ENCODE data around the gene SH3PXD2A. TPM values are rescaled to one million over a fixed set of nuclear protein-coding genes. Genes with fewer than 3 reads are reported as not detected.

SH3PXD2A gene
- polyA plus RNA-seq, 4 donors, result 2.2 to 28.3 (median 8.7) TPM

DNA sequence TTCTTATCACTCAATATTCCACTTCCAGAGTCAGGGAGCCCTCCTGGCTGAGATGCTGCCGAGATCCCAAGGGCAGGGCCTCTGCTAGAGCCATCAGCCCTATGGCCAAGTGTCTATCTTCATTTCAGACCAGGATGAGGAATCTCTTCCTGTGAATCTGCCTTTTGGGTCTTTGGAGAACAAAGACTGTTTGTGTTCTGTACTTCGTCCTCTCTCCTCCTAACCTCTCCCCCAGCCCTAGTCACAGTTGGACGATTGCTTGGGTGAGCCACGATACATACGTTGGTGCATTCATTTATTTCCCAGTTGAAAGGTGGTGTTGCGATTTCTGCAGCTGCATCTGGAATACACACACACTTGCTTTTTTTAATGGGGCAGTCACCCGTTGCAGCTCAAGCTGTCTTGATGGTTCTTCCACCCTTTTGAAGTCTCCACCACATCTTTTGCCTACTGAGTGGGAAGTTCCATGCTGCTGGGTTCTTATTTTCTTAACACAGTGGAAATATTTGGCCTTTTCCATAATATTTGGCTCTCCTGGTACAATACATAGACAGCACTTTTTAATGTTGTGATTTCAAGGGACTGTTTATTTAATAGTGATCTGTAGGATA, 26.7 kb downstream of the SH3PXD2A start:
- DNase-seq, result peak in 1 of 2 donors; percentile 25
- no peak for FAIRE-seq
- 50 to 67% (median 59%) methylated on average over 7 of the region's 7 CpGs for WGBS, 3 donors
- H3K36me3 ChIP-seq (ENCODE audit: control insufficient read depth in 3 of 3, insufficient read depth in 2 of 3, low read depth in 1 of 3, low read length in 3 of 3), result peaks cover 0 to 14% (median 0%) of the 10 kb centered on the region in 3 donors
- H3K9me3 ChIP-seq (ENCODE audit: control insufficient read depth in 2 of 2, insufficient read depth in 1 of 2, low read depth in 1 of 2, low read length in 1 of 2), result no peaks in the 10 kb centered on the region
- no peaks in the 10 kb centered on the region for H3K27me3 ChIP-seq (ENCODE audit: control insufficient read depth in 3 of 3, insufficient read depth in 3 of 3, low read length in 3 of 3)
- H3K4me3 ChIP-seq (ENCODE audit: low read depth in 1 of 3, low read length in 3 of 3), result no peak overlapping the region
- H3K27ac ChIP-seq (ENCODE audit: low read depth in 1 of 3, low read length in 2 of 3), result peak overlapping the region in 2 of 3 donors; percentile 16 to 23
- peaks cover 0 to 18% (median 3%) of the 10 kb centered on the region in 3 donors for H3K4me1 ChIP-seq (ENCODE audit: control insufficient read depth in 3 of 3, insufficient read depth in 2 of 3, low read depth in 1 of 3, low read length in 2 of 3)

DNA sequence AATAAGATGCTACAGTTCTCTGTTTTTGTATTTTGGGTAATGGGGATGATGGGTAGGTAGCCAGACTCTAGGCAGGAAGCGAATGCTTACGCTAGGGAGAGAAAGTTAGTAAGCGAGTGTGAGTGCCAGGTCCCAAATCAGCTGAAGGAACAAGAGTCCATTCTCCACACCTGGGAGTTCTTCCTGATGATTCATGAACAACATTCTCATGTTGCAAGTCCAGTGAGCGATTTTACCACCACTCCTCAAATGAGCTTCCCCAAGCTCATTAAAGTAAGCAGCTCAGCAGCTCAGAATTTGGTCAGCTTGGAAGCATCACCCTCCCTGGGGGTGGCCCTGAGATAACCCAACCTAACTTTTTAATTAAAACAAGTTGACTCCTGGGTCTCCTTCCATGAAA, 27.3 kb downstream of the SH3PXD2A start:
- Histone ChIP-seq H3K27me3 (ENCODE audit: control insufficient read depth in 3 of 3, insufficient read depth in 3 of 3, low read length in 3 of 3) (no peaks in the 10 kb centered on the region), H3K9me3 (ENCODE audit: control insufficient read depth in 2 of 2, insufficient read depth in 1 of 2, low read depth in 1 of 2, low read length in 1 of 2) (no peaks in the 10 kb centered on the region), H3K4me3 (ENCODE audit: low read depth in 1 of 3, low read length in 3 of 3) (no peak overlapping the region), H3K36me3 (ENCODE audit: control insufficient read depth in 3 of 3, insufficient read depth in 2 of 3, low read depth in 1 of 3, low read length in 3 of 3) (peaks cover 0 to 19% (median 0%) of the 10 kb centered on the region in 3 donors), H3K27ac (ENCODE audit: low read depth in 1 of 3, low read length in 2 of 3) (peak overlapping the region in 2 of 3 donors; percentile 16 to 23), H3K4me1 (ENCODE audit: control insufficient read depth in 3 of 3, insufficient read depth in 2 of 3, low read depth in 1 of 3, low read length in 2 of 3) (peaks cover 0 to 15% (median 0%) of the 10 kb centered on the region in 3 donors)
- FAIRE-seq, result no peak
- WGBS, 3 donors, result 14 to 63% (median 50%) methylated on average over 4 of the region's 4 CpGs
- DNase-seq, result peak; percentile 58 to 85

DNA sequence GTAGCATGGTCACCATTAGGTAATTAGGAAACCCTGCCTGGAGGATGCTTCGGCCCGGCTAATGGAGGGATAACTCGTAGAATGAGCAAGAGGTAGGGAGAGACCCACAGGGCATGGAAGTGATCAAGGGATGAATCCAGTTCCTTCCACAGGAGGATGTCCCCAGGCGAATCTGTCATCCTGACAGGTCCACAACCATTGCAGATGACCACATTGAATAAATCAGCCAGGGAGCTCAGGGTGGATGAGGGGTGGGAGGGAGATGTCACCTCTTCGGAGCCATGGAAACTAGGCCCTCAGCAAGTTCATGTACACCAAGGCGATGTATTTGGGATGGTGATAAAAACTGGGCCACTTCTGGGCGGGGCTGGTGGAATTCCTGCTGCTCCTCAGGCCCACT, 28.5 kb downstream of the SH3PXD2A start:
- H3K27me3 ChIP-seq (ENCODE audit: control insufficient read depth in 3 of 3, insufficient read depth in 3 of 3, low read length in 3 of 3), result no peaks in the 10 kb centered on the region
- 89 to 97% (median 97%) methylated on average over 7 of the region's 7 CpGs for WGBS, 3 donors
- peaks cover 0 to 12% (median 0%) of the 10 kb centered on the region in 3 donors for H3K4me1 ChIP-seq (ENCODE audit: control insufficient read depth in 3 of 3, insufficient read depth in 2 of 3, low read depth in 1 of 3, low read length in 2 of 3)
- no peak overlapping the region for H3K4me3 ChIP-seq (ENCODE audit: low read depth in 1 of 3, low read length in 3 of 3)
- H3K36me3 ChIP-seq (ENCODE audit: control insufficient read depth in 3 of 3, insufficient read depth in 2 of 3, low read depth in 1 of 3, low read length in 3 of 3), result peaks cover 0 to 20% (median 0%) of the 10 kb centered on the region in 3 donors
- H3K9me3 ChIP-seq (ENCODE audit: control insufficient read depth in 2 of 2, insufficient read depth in 1 of 2, low read depth in 1 of 2, low read length in 1 of 2), result no peaks in the 10 kb centered on the region
- FAIRE-seq (no peak), DNase-seq (no peak)
- H3K27ac ChIP-seq (ENCODE audit: low read depth in 1 of 3, low read length in 2 of 3), result no peak overlapping the region

DNA sequence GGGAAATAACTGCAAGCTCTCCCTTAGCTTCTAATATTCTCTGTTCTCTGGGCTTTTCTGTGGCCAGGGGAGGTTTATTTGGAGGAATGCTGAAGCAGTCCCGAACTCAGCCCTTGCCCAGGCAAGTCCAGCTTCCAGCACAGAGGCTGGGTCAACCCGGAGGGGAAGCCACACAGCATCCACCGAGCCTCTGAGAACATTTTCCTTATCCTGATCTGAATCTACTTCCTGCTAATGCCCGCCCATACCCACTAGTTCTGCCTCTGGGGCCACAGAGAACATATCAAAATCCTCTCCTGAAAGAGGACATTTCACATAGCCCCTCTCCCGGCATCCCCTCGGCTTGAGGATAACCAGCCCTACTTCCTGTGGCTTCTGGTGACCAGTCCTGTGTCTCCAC, 31.1 kb downstream of the SH3PXD2A start:
- FAIRE-seq (no peak), DNase-seq (no peak)
- peaks cover 0 to 20% (median 0%) of the 10 kb centered on the region in 3 donors for H3K36me3 ChIP-seq (ENCODE audit: control insufficient read depth in 3 of 3, insufficient read depth in 2 of 3, low read depth in 1 of 3, low read length in 3 of 3)
- no peak overlapping the region for H3K4me3 ChIP-seq (ENCODE audit: low read depth in 1 of 3, low read length in 3 of 3)
- peaks cover 0 to 21% (median 0%) of the 10 kb centered on the region in 3 donors for H3K4me1 ChIP-seq (ENCODE audit: control insufficient read depth in 3 of 3, insufficient read depth in 2 of 3, low read depth in 1 of 3, low read length in 2 of 3)
- H3K27me3 ChIP-seq (ENCODE audit: control insufficient read depth in 3 of 3, insufficient read depth in 3 of 3, low read length in 3 of 3), result no peaks in the 10 kb centered on the region
- H3K9me3 ChIP-seq (ENCODE audit: control insufficient read depth in 2 of 2, insufficient read depth in 1 of 2, low read depth in 1 of 2, low read length in 1 of 2), result no peaks in the 10 kb centered on the region
- WGBS, 3 donors, result 51 to 64% (median 60%) methylated on average over 6 of the region's 6 CpGs
- H3K27ac ChIP-seq (ENCODE audit: low read depth in 1 of 3, low read length in 2 of 3), result no peak overlapping the region

DNA sequence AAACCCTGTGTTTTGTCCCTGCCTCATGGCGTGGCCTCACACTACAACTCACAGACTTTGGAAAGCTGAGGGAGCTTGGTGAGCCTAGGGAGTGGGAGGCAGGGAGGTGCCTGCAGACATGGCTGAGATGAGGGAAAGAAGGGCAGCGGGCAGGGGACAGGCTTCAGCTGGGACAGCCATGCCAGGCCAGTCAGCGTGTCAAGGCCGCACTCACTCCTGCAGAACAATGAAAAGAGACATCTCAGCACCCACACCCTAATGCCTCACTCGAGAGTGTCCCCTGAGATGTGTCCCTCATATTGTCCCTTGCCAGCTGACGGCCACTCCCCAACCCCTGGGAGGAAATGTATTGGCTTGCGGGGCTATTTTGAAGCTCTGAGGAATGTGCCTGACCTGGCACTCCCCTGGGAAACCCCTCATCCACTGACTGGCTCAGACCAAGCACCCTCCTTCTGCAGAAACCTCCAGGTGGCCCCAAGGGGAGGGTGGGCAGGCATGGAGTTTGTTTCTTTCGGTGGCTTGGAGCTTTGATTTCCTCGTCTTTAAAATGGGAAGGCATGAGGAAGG, 31.6 kb downstream of the SH3PXD2A start:
- H3K27me3 ChIP-seq (ENCODE audit: control insufficient read depth in 3 of 3, insufficient read depth in 3 of 3, low read length in 3 of 3), result no peaks in the 10 kb centered on the region
- 82 to 83% (median 82%) methylated on average over 9 of the region's 9 CpGs for WGBS, 3 donors
- H3K9me3 ChIP-seq (ENCODE audit: control insufficient read depth in 2 of 2, insufficient read depth in 1 of 2, low read depth in 1 of 2, low read length in 1 of 2), result no peaks in the 10 kb centered on the region
- no peak for FAIRE-seq
- H3K36me3 ChIP-seq (ENCODE audit: control insufficient read depth in 3 of 3, insufficient read depth in 2 of 3, low read depth in 1 of 3, low read length in 3 of 3), result peaks cover 0 to 20% (median 0%) of the 10 kb centered on the region in 3 donors
- no peak for DNase-seq
- H3K4me3 ChIP-seq (ENCODE audit: low read depth in 1 of 3, low read length in 3 of 3), result no peak overlapping the region
- no peak overlapping the region for H3K27ac ChIP-seq (ENCODE audit: low read depth in 1 of 3, low read length in 2 of 3)
- peaks cover 0 to 26% (median 0%) of the 10 kb centered on the region in 3 donors for H3K4me1 ChIP-seq (ENCODE audit: control insufficient read depth in 3 of 3, insufficient read depth in 2 of 3, low read depth in 1 of 3, low read length in 2 of 3)

DNA sequence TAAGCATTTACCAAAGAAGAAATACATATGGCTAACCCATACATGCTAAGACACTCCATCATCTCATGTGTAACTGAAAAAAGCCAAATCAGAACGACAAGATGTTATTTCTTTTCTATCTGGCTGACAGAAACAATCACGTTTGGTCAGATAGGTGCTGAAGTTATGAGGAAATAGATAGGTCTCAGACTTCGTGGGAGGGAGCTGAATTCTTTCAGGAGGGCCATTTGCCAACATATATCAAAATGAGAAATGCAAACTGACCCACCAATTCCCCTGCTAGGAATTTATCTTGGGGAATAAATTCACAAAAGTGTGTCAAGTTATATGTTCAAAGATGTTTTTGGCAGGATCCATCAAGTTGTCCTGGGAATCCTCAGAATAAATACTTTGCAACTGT, 32.6 kb downstream of the SH3PXD2A start:
- no peaks in the 10 kb centered on the region for H3K9me3 ChIP-seq (ENCODE audit: control insufficient read depth in 2 of 2, insufficient read depth in 1 of 2, low read depth in 1 of 2, low read length in 1 of 2)
- peaks cover 0 to 20% (median 0%) of the 10 kb centered on the region in 3 donors for H3K4me1 ChIP-seq (ENCODE audit: control insufficient read depth in 3 of 3, insufficient read depth in 2 of 3, low read depth in 1 of 3, low read length in 2 of 3)
- DNase-seq, result no peak
- FAIRE-seq, result no peak
- peaks cover 0 to 18% (median 0%) of the 10 kb centered on the region in 3 donors for H3K36me3 ChIP-seq (ENCODE audit: control insufficient read depth in 3 of 3, insufficient read depth in 2 of 3, low read depth in 1 of 3, low read length in 3 of 3)
- no peak overlapping the region for H3K27ac ChIP-seq (ENCODE audit: low read depth in 1 of 3, low read length in 2 of 3)
- no peaks in the 10 kb centered on the region for H3K27me3 ChIP-seq (ENCODE audit: control insufficient read depth in 3 of 3, insufficient read depth in 3 of 3, low read length in 3 of 3)
- H3K4me3 ChIP-seq (ENCODE audit: low read depth in 1 of 3, low read length in 3 of 3), result no peak overlapping the region
- WGBS, 3 donors, result 33 to 47% (median 34%) methylated on average over 3 of the region's 3 CpGs

DNA sequence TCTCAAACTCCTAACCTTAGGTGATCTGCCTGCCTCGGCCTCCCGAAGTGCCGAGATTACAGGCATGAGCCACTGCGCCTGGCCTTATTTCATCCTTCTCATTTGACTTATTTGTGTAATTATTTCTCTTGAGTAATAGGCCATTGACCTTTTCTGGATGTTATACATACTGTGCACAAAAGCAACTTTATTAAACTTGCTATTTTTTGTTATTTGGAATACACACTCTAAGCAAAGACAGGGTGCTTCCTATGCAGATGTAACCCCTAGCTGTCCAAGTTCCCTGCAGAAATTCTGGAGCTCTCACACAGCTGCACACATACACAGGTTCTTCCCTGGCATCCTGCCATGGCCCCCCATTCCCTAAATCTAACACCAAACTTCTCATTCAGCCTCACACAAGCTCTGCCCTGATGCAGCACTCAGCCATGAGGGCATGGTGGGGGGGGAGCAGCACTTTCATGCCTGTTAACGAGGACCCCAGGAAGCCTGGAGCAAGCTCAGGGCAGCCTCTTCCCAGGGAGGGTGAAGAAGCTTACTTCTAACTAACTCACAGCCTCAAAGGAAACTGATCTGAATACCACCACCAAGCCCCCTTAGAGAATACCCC, 33.2 kb downstream of the SH3PXD2A start:
- peaks cover 0 to 12% (median 0%) of the 10 kb centered on the region in 3 donors for H3K36me3 ChIP-seq (ENCODE audit: control insufficient read depth in 3 of 3, insufficient read depth in 2 of 3, low read depth in 1 of 3, low read length in 3 of 3)
- DNase-seq (no peak), FAIRE-seq (no peak)
- H3K4me3 ChIP-seq (ENCODE audit: low read depth in 1 of 3, low read length in 3 of 3), result no peak overlapping the region
- H3K27ac ChIP-seq (ENCODE audit: low read depth in 1 of 3, low read length in 2 of 3), result no peak overlapping the region
- H3K27me3 ChIP-seq (ENCODE audit: control insufficient read depth in 3 of 3, insufficient read depth in 3 of 3, low read length in 3 of 3), result no peaks in the 10 kb centered on the region
- WGBS, 3 donors, result 83 to 96% (median 90%) methylated on average over 5 of the region's 5 CpGs
- H3K9me3 ChIP-seq (ENCODE audit: control insufficient read depth in 2 of 2, insufficient read depth in 1 of 2, low read depth in 1 of 2, low read length in 1 of 2), result no peaks in the 10 kb centered on the region
- peaks cover 0 to 19% (median 0%) of the 10 kb centered on the region in 3 donors for H3K4me1 ChIP-seq (ENCODE audit: control insufficient read depth in 3 of 3, insufficient read depth in 2 of 3, low read depth in 1 of 3, low read length in 2 of 3)

DNA sequence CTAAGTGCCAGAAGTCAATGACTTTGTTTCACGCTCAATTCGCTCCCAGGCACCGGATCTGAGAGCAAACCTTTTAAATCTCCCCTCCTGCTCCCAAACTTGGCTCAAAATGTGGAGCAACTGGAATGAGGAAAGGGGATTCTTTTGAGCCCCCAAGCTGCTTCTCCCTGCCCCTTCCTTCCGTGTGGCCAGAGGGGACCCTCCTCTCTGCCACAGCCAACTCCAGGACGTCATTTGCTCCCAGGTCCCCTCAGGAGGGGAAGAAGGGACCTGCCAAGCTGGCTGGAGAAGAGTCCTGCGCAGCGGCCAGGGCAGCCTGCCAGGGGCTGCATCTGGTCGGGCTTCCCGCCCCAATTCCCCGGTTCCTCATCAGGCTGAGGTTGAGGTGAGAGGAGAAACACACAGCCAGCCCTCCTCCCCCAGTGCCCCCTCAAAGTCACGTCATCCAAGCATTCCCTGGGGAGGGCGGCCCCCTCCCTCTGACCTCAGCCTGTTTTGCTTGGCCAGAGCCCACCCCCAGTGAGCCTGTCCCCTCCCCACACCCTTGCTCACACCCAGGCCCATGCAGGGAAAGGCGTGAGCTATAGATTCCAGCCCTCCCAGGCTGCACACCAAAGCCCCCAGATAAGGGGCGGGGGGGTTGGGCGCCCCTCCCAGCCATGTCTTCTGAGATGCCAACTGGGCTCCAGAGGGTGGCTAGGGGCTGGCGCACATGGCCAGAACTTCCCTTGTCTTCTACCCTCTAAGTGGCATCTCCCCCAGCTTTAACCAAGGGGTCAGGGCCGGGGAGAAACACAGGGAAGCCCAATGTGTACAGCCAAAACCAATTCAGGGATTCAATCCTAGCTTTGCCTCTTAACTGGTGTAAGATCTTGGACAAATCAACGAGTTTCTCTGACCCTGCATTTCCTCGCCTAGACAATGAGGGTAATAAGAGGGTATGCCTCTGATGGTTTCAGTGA, 35.0 kb downstream of the SH3PXD2A start:
- peak overlapping the region in 1 of 3 donors; percentile 28 for H3K27ac ChIP-seq (ENCODE audit: low read depth in 1 of 3, low read length in 2 of 3)
- WGBS, 3 donors, result 50 to 67% (median 64%) methylated on average over 18 to 19 of the region's 19 CpGs
- peak in 1 of 2 donors; percentile 22 for DNase-seq

More for the DNA sequence above, 35.0 kb downstream of the SH3PXD2A start:
- FAIRE-seq, result no peak
- Histone ChIP-seq H3K9me3 (ENCODE audit: control insufficient read depth in 2 of 2, insufficient read depth in 1 of 2, low read depth in 1 of 2, low read length in 1 of 2) (no peaks in the 10 kb centered on the region), H3K27me3 (ENCODE audit: control insufficient read depth in 3 of 3, insufficient read depth in 3 of 3, low read length in 3 of 3) (no peaks in the 10 kb centered on the region), H3K36me3 (ENCODE audit: control insufficient read depth in 3 of 3, insufficient read depth in 2 of 3, low read depth in 1 of 3, low read length in 3 of 3) (peaks cover 0 to 11% (median 0%) of the 10 kb centered on the region in 3 donors), H3K4me3 (ENCODE audit: low read depth in 1 of 3, low read length in 3 of 3) (no peak overlapping the region), H3K4me1 (ENCODE audit: control insufficient read depth in 3 of 3, insufficient read depth in 2 of 3, low read depth in 1 of 3, low read length in 2 of 3) (peaks cover 0 to 19% (median 0%) of the 10 kb centered on the region in 3 donors)
